ENCODE measurements around the gene SPINDOC.

The SPINDOC gene

DNA sequence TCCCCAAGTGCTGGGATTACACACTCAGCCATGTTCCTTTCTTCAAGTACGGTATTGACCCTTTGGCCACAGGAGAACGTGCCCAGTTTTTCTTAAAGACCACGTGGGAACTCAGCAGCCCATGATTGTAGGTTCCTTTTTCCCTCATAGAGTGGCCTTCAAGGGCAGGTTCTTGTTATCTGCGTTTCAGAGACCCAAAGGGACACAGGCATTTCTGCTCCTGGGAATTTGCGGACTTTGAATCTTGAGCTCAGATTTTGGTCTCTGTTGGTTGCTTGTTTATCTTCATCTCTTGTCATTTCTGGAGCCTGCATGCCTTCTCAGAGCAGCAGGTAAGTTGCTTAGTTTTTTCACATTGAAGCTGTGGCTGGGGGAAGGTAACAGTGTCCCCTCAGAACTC is 37.7 kb downstream of the SPINDOC start:
- H3K4me3 ChIP-seq (ENCODE audit: low read depth, low read length): no peak overlapping the region
- TF ChIP-seq, protein P1, sequence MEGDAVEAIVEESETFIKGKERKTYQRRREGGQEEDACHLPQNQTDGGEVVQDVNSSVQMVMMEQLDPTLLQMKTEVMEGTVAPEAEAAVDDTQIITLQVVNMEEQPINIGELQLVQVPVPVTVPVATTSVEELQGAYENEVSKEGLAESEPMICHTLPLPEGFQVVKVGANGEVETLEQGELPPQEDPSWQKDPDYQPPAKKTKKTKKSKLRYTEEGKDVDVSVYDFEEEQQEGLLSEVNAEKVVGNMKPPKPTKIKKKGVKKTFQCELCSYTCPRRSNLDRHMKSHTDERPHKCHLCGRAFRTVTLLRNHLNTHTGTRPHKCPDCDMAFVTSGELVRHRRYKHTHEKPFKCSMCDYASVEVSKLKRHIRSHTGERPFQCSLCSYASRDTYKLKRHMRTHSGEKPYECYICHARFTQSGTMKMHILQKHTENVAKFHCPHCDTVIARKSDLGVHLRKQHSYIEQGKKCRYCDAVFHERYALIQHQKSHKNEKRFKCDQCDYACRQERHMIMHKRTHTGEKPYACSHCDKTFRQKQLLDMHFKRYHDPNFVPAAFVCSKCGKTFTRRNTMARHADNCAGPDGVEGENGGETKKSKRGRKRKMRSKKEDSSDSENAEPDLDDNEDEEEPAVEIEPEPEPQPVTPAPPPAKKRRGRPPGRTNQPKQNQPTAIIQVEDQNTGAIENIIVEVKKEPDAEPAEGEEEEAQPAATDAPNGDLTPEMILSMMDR (IDR thresholded peaks at IDR 0.05; ENCODE audit: insufficient read depth, low read length, missing control alignments): no peak
- no peak for DNase-seq (ENCODE audit: low read depth, low spot score)
- ChIA-PET CTCF (interaction anchor here (1.8 kb wide), 2 partner anchors 13 to 95 kb away, joined by 8 to 9 read pairs; no protein-coding TSS in a partner anchor), POLR2A (no interaction called here)

DNA sequence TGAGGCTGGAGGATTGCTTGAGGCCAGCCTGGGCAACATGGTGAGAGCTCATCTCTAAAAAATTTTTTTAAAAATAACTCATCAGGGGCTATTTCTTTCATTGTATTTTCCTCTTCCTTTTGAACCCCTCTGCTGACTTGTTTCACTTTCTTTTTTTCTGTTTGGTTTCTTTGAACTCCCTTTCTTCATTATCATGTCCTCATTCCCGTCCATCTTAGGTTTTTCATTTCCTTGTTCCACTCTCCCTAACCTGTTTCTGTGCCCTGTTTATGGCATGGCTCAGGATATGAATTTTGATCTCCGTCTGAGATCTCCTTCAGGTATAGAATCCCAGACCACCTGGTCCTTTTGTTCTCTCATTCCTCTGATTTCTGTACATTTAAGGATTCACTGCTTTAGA is 38.1 kb downstream of the SPINDOC start:
- CTCF ChIA-PET: interaction anchor here (1.8 kb wide), 2 partner anchors 14 to 95 kb away, joined by 8 to 9 read pairs; no protein-coding TSS in a partner anchor
- TF ChIP-seq, protein P1 (IDR thresholded peaks at IDR 0.05; ENCODE audit: insufficient read depth, low read length, missing control alignments): no peak
- H3K4me3 ChIP-seq (ENCODE audit: low read depth, low read length): no peak overlapping the region
- POLR2A ChIA-PET: no interaction called here
- no peak for DNase-seq (ENCODE audit: low read depth, low spot score)

DNA sequence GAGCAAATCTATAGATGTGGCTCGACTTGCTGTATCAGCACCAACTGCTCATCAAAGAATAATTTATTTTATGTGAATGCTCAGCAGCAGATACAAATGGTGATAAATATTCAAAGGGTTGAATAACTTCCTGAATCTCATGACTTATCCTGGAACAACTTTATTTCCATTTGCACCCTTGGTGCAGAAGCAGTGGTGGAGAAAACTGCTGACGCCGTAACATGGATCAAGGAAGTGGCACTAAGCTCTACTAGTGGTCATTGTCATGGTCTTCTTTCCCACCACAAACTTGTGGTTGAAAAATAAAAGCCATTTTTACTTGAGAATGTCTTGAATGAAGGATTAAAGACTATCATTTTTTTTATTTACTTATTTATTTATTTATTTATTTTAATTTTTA is 40.2 kb downstream of the SPINDOC start:
- TF ChIP-seq, protein P1 (IDR thresholded peaks at IDR 0.05; ENCODE audit: insufficient read depth, low read length, missing control alignments): no peak
- CTCF ChIA-PET: no interaction called here
- H3K4me3 ChIP-seq (ENCODE audit: low read depth, low read length): no peak overlapping the region
- POLR2A ChIA-PET: no interaction called here
- DNase-seq (ENCODE audit: low read depth, low spot score): no peak

DNA sequence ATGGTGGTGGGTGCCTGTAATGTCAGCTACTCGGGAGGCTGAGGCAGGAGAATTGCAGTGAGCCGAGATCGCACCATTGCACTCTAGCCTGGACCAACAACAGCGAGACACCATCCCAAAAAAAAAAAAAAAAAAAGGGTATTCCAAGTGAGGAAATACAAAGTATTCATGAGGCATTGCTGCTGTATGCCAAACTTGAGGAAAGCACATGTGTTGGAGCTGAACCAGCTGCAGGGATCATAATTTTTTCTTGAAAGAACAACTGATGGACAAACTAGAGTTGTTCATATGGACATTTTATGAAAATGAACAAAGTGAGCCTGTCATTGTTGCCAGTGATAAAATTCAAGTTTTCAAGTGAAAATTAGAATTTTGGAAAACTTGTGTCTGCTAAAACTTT is 41.4 kb downstream of the SPINDOC start:
- TF ChIP-seq, protein P1 (IDR thresholded peaks at IDR 0.05; ENCODE audit: insufficient read depth, low read length, missing control alignments): no peak
- no peak overlapping the region for H3K4me3 ChIP-seq (ENCODE audit: low read depth, low read length)
- DNase-seq (ENCODE audit: low read depth, low spot score): no peak
- ChIA-PET CTCF (interaction anchor here (1.2 to 1.6 kb wide), 2 partner anchors 17 to 91 kb away, joined by 4 to 5 read pairs; partner anchors contain the start of gene MARK2), POLR2A (no interaction called here)

DNA sequence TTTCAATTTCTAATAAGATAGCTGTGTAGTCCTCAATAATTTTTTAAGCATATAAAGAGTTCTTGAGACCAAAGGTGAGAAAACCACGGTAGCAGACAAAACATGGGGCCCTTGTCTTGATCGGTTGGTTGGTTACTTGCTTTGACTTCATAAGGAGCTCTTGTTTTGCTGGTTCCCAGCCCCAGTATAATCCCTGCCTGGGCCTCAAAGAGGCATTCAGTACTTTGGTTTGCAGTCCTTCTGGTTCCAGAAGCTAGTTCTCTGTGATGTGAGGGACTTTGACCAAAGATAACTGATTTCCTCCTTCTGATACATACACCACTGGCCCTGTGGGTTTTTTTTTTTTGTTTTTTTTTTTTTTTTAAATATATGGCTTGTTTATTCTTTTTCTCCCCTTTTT is 42.7 kb downstream of the SPINDOC start:
- ChIA-PET CTCF (interaction anchor here (1.6 to 1.9 kb wide), 2 partner anchors 14 to 90 kb away, joined by 4 to 6 read pairs; no protein-coding TSS in a partner anchor), POLR2A (no interaction called here)
- no peak for DNase-seq (ENCODE audit: low read depth, low spot score)
- TF ChIP-seq, protein P1 (IDR thresholded peaks at IDR 0.05; ENCODE audit: insufficient read depth, low read length, missing control alignments): no peak
- no peak overlapping the region for H3K4me3 ChIP-seq (ENCODE audit: low read depth, low read length)

DNA sequence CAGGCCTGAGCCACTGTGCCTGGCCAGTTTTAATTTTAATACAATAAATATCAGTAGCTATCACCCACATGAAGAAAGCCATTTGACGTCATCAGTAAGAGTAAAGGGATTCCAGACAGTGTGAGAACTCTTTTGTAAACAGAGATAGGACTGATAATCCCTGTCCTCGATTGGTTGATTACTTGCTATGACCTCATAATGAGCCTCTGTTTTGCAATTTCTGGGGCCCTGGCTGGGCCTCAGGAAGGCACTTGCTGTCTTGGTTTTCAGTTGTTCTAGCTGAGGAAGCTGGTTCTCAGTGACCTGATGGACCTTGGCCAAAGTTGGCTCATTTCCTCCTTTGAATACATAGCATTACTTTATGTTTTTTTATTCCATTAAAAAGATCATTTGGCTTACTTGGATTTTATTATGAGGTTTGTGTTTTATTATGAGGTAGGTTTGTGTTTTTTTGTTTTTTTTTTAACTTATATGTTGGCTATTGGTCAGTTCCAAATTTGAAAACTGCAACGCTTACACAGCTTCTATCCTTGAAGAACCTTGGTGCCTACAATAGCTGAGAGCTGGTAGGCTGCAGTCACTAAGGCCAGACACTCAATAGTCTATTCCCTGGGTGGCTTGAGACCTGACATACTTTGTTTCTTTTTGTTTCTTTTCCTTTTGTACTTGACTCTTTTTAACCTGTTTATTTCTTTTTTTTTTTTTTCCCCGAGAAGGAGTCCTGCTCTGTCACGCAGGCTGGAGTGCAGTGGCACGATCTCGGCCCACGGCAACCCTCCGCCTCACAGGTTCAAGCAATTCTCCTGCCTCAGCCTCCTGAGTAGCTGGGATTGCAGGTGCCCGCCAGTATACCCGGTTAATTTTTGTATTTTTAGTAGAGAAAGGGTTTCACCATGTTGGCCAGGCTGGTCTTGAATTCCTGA is 45.6 kb downstream of the SPINDOC start:
- TF ChIP-seq, protein P1 (IDR thresholded peaks at IDR 0.05; ENCODE audit: insufficient read depth, low read length, missing control alignments): no peak
- no peak for DNase-seq (ENCODE audit: low read depth, low spot score)
- ChIA-PET CTCF (interaction anchor here (0.8 to 1.1 kb wide), 3 partner anchors 21 to 139 kb away, joined by 3 read pairs; no protein-coding TSS in a partner anchor), POLR2A (interaction anchor here (0.6 kb wide), 1 partner anchor 406 kb away, joined by 3 read pairs; no protein-coding TSS in a partner anchor)
- no peak overlapping the region for H3K4me3 ChIP-seq (ENCODE audit: low read depth, low read length)
